ENCODE results near the gene FBXO8.

Gene FBXO8

GRCh38 chr4:174213731-174214100, 69.8 kb downstream of the FBXO8 start:
- no peak overlapping the region for H3K27ac ChIP-seq
- no peaks in the 10 kb centered on the region for H3K9me3 ChIP-seq
- no peaks in the 10 kb centered on the region for H3K36me3 ChIP-seq
- peaks cover 2 to 75% of the 10 kb centered on the region in 2 donors for H3K27me3 ChIP-seq
- DNase-seq: no peak
- H3K4me1 ChIP-seq: peaks cover 0 to 42% (median 30%) of the 10 kb centered on the region in 4 donors
- peak overlapping the region; percentile 16 to 32 for H3K4me3 ChIP-seq
- intact Hi-C loops (cut with DNase I; ENCODE audit: low total_unique reads): no loop called here
- no peak for TF ChIP-seq CTCF (IDR thresholded peaks at IDR 0.05)

- H3K27me3 ChIP-seq: peaks cover 2 to 74% of the 10 kb centered on the region in 2 donors
- H3K36me3 ChIP-seq: no peaks in the 10 kb centered on the region
- no peak overlapping the region for H3K4me3 ChIP-seq
- no peaks in the 10 kb centered on the region for H3K9me3 ChIP-seq
- peaks cover 0 to 27% (median 16%) of the 10 kb centered on the region in 4 donors for H3K4me1 ChIP-seq
- intact Hi-C loops (cut with DNase I; ENCODE audit: low total_unique reads): no loop called here
- DNase-seq: no peak
- TF ChIP-seq CTCF (IDR thresholded peaks at IDR 0.05): no peak
- no peak overlapping the region for H3K27ac ChIP-seq
Observed at GRCh38 chr4:174212061-174212460, 71.4 kb downstream of the FBXO8 start.

- no peaks in the 10 kb centered on the region for H3K36me3 ChIP-seq
- no peaks in the 10 kb centered on the region for H3K9me3 ChIP-seq
- DNase-seq: no peak
- peaks cover 2 to 69% of the 10 kb centered on the region in 2 donors for H3K27me3 ChIP-seq
- H3K4me1 ChIP-seq: peaks cover 0 to 22% (median 13%) of the 10 kb centered on the region in 4 donors
- H3K27ac ChIP-seq: no peak overlapping the region
- intact Hi-C loops (cut with DNase I; ENCODE audit: low total_unique reads): no loop called here
- no peak overlapping the region for H3K4me3 ChIP-seq
- no peak for TF ChIP-seq CTCF (IDR thresholded peaks at IDR 0.05)
Observed at GRCh38 chr4:174211622-174212044, 71.8 kb downstream of the FBXO8 start.

GRCh38 chr4:174210952-174211490, 72.4 kb downstream of the FBXO8 start:
- DNase-seq: no peak
- no peak overlapping the region for H3K4me3 ChIP-seq
- no peak for TF ChIP-seq CTCF (IDR thresholded peaks at IDR 0.05)
- peaks cover 2 to 63% of the 10 kb centered on the region in 2 donors for H3K27me3 ChIP-seq
- no peaks in the 10 kb centered on the region for H3K36me3 ChIP-seq
- H3K27ac ChIP-seq: no peak overlapping the region
- H3K9me3 ChIP-seq: no peaks in the 10 kb centered on the region
- H3K4me1 ChIP-seq: peaks cover 0 to 19% (median 13%) of the 10 kb centered on the region in 4 donors
- intact Hi-C loops (cut with DNase I; ENCODE audit: low total_unique reads): no loop called here

- no peaks in the 10 kb centered on the region for H3K36me3 ChIP-seq
- H3K27ac ChIP-seq: no peak overlapping the region
- H3K4me3 ChIP-seq: no peak overlapping the region
- no peaks in the 10 kb centered on the region for H3K9me3 ChIP-seq
- peaks cover 0 to 14% (median 11%) of the 10 kb centered on the region in 4 donors for H3K4me1 ChIP-seq
- intact Hi-C loops (cut with DNase I; ENCODE audit: low total_unique reads): no loop called here
- no peak for TF ChIP-seq CTCF (IDR thresholded peaks at IDR 0.05)
- no peak for DNase-seq
- peaks cover 2 to 57% of the 10 kb centered on the region in 2 donors for H3K27me3 ChIP-seq
Observed at GRCh38 chr4:174210354-174210753, 73.1 kb downstream of the FBXO8 start.

GRCh38 chr4:174209341-174209740, 74.1 kb downstream of the FBXO8 start:
- TF ChIP-seq CTCF (IDR thresholded peaks at IDR 0.05): no peak
- peaks cover 2 to 47% of the 10 kb centered on the region in 2 donors for H3K27me3 ChIP-seq
- H3K27ac ChIP-seq: no peak overlapping the region
- intact Hi-C loops (cut with DNase I; ENCODE audit: low total_unique reads): no loop called here
- no peaks in the 10 kb centered on the region for H3K9me3 ChIP-seq
- no peaks in the 10 kb centered on the region for H3K36me3 ChIP-seq
- no peak for DNase-seq
- H3K4me1 ChIP-seq: peaks cover 0 to 9% (median 7%) of the 10 kb centered on the region in 4 donors
- no peak overlapping the region for H3K4me3 ChIP-seq

Data from tibial artery (tissue), 4 donors.